Mesodermal cell (in vitro differentiated cells): ENCODE data around the gene TSPAN2.

Experiments used
- H3K27ac ChIP-seq: 2 replicates; pipeline ENCODE4 v1.7.0; 2013; ENCODE audit warnings: mild to moderate bottlenecking, low read depth, low read length, moderate library complexity; ENCODE audit not compliant: severe bottlenecking
- H3K36me3 ChIP-seq: 2 replicates; pipeline ENCODE4 v1.7.1; 2013; ENCODE audit warnings: mild to moderate bottlenecking, low read length, moderate library complexity; ENCODE audit not compliant: control insufficient read depth, insufficient read depth
- H3K4me1 ChIP-seq: one replicate; pipeline ENCODE4 v1.7.1; 2013; ENCODE audit warnings: mild to moderate bottlenecking, low read length; ENCODE audit not compliant: insufficient read depth, control insufficient read depth, poor library complexity, severe bottlenecking
- H3K4me3 ChIP-seq: 2 replicates; pipeline ENCODE4 v1.7.0; 2013; ENCODE audit warnings: low read length, control low read depth, mild to moderate bottlenecking; ENCODE audit not compliant: insufficient read depth, poor library complexity, severe bottlenecking; ENCODE audit errors: extremely low read depth
- H3K9me3 ChIP-seq: 2 replicates; pipeline ENCODE4 v1.7.1; 2013; ENCODE audit warnings: mild to moderate bottlenecking, low read length, moderate library complexity; ENCODE audit not compliant: control insufficient read depth
- WGBS, 2 experiments: methylation state at CpG; one replicate each; pipeline ENCODE4 v1.1.5; 2013; ENCODE audit warnings: missing lambda C conversion rate in 2 of 2; ENCODE audit not compliant: insufficient coverage in 2 of 2; 5-methylcytosine and 5-hydroxymethylcytosine counted together

Gene TSPAN2

GRCh38 chr1:115076384-115076915 is 12.9 kb downstream of the TSPAN2 start:
- H3K36me3 ChIP-seq: no peaks in the 10 kb centered on the region
- no peak overlapping the region for H3K27ac ChIP-seq

GRCh38 chr1:115074839-115075534 is 14.3 kb downstream of the TSPAN2 start:
- Histone ChIP-seq H3K27ac (no peak overlapping the region), H3K36me3 (no peaks in the 10 kb centered on the region), H3K9me3 (no peaks in the 10 kb centered on the region), H3K4me1 (no peaks in the 10 kb centered on the region), H3K4me3 (no peak overlapping the region)
- WGBS, 2 experiments: 81 to 85% methylated on average over 8 to 9 of the region's 11 CpGs

More at GRCh38 chr1:115076384-115076915, 12.9 kb downstream of the TSPAN2 start:
- no peak overlapping the region for H3K4me3 ChIP-seq
- H3K4me1 ChIP-seq: no peaks in the 10 kb centered on the region
- WGBS, 2 experiments: 80 to 86% methylated on average over 2 to 3 of the region's 4 CpGs
- no peaks in the 10 kb centered on the region for H3K9me3 ChIP-seq

DNA sequence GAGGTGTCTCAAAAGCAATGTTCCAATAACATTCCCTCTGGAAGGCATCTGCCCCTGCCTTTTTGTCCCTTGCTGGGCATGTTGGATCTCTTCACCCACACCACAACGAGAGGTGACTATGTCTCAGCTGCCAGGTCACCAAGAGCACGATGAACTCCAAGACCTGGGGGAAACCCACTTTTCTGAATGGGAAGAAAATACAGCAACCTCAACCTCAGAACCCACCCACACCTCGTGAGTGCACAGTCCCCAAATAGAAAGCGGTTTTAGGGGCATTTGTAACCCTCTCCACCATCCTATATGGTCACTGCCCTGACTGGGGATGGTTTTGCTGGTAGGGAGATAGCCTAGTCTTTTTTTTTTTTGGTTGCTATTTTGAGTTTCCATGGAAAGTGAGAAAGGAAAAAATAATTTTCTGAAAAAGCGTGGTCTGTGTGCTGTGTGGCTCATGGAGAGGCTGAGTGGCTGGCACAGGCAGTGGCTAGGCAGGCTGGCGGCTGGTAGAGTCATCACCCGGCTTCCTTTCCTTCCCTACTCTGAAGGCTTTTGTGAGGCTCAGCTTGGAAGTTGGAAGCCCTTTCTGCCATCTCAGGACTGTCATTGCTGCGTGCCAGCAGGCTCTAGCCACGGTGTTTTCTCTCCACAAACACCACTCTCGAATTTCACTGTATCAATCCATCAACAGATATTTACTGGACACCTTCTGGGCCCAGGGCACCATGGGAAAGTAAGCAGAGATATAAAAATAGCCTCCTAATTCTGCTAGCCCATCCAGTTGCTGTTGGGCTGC is 15.8 kb downstream of the TSPAN2 start:
- Histone ChIP-seq H3K9me3 (no peaks in the 10 kb centered on the region), H3K4me1 (no peaks in the 10 kb centered on the region), H3K4me3 (no peak overlapping the region), H3K27ac (no peak overlapping the region), H3K36me3 (no peaks in the 10 kb centered on the region)
- WGBS, 2 experiments: 87 to 89% methylated on average over 5 to 7 of the region's 10 CpGs

- Histone ChIP-seq H3K9me3 (no peaks in the 10 kb centered on the region), H3K4me1 (no peaks in the 10 kb centered on the region), H3K4me3 (no peak overlapping the region), H3K36me3 (no peaks in the 10 kb centered on the region), H3K27ac (no peak overlapping the region)
- 87 to 92% methylated on average over 4 to 5 of the region's 6 CpGs for WGBS, 2 experiments
Observed at GRCh38 chr1:115071012-115071664, 18.2 kb downstream of the TSPAN2 start.

GRCh38 chr1:115069659-115070308 is 19.5 kb downstream of the TSPAN2 start:
- no peaks in the 10 kb centered on the region for H3K36me3 ChIP-seq
- no peak overlapping the region for H3K4me3 ChIP-seq
- H3K9me3 ChIP-seq: no peaks in the 10 kb centered on the region
- no peak overlapping the region for H3K27ac ChIP-seq
- 88 to 99% methylated on average over 5 of the region's 7 CpGs for WGBS, 2 experiments
- H3K4me1 ChIP-seq: no peaks in the 10 kb centered on the region

GRCh38 chr1:115068826-115069585 is 20.3 kb downstream of the TSPAN2 start:
- WGBS, 2 experiments: 88 to 95% methylated on average over 11 to 12 of the region's 12 CpGs
- Histone ChIP-seq H3K4me1 (no peaks in the 10 kb centered on the region), H3K4me3 (no peak overlapping the region), H3K9me3 (no peaks in the 10 kb centered on the region), H3K27ac (no peak overlapping the region), H3K36me3 (no peaks in the 10 kb centered on the region)

DNA sequence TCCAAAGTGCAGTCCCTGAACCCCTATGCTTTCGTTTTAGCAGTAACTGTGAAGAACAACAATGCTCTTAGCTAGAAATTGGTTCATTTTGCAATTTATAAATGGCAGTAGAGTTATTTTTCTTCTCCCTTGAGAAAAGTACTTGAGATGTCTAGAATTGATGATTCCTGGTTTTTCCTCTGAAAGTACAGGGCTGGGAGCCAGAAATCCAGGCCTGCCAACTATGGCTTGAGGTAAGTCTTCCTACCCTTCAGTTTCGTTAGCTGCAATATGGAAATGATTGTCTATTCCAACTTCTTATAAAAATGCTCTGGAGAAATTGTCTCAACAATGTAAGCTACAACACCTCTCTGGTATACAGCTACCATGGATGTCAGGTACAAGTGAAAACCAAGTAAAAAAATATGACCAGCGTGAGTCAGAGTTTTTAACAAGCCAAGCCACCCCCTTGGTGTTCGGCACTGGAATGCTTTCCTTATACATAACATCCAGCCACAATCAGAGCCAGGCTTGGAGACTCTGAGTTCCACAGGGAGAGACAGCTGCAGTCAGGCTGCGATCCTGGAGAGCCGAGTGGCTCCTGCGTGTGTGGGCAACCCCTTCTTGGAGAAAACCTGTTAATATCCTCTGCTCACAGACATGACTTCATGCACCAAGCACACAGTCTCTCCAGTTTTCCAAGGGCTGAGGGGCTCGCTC is 22.0 kb downstream of the TSPAN2 start:
- Histone ChIP-seq H3K9me3 (no peaks in the 10 kb centered on the region), H3K27ac (no peak overlapping the region), H3K4me3 (no peak overlapping the region), H3K36me3 (no peaks in the 10 kb centered on the region), H3K4me1 (no peaks in the 10 kb centered on the region)
- WGBS, 2 experiments: 94 to 97% methylated on average over 6 of the region's 8 CpGs

DNA sequence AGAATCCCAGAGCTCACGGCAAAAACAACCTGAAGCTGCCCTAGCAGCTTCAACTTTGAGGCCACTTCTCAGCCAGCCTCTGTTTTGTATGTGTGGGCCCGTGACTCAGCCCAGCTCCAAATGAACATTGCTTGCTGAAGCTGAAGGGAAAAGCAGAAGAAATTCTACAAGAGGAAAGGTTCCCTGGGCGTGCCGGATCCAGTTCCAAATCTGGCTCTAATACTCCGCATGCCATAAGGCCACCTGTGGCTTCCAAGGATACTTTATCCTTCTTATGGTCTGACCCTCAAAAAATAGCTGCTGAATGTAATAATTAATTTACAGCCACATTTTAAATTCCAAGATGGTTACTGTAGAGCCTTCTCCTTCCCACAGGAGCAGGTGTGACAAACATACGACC is 24.3 kb downstream of the TSPAN2 start:
- Histone ChIP-seq H3K36me3 (no peaks in the 10 kb centered on the region), H3K4me1 (no peaks in the 10 kb centered on the region), H3K4me3 (no peak overlapping the region), H3K27ac (no peak overlapping the region), H3K9me3 (no peaks in the 10 kb centered on the region)
- WGBS, 2 experiments: 86 to 100% methylated on average over 2 to 5 of the region's 6 CpGs

DNA sequence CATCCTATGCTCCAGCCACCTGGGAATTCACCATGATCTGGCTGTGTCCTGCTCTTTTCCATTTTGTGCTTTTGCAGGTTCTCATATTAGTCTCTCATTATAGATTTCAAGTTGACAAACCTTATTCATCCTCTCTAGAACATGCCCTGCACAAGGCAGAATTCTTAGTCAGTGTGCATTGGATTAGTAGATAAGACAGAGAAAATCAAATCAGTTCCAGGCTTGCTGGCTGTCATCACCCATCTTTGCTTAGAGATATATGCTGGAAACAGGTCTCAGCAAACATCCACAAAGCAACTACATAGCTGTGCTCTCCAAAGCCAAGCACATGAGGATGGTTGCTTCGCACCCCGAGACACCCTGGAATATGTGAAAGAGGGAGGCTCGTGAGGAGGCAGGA is 24.8 kb downstream of the TSPAN2 start:
- no peaks in the 10 kb centered on the region for H3K36me3 ChIP-seq
- no peak overlapping the region for H3K27ac ChIP-seq
- no peaks in the 10 kb centered on the region for H3K4me1 ChIP-seq
- no peaks in the 10 kb centered on the region for H3K9me3 ChIP-seq
- no peak overlapping the region for H3K4me3 ChIP-seq
- WGBS, 2 experiments: 100% methylated on average over 1 to 3 of the region's 3 CpGs
